Measurements from ENCODE around the gene DGKI.
"Not testable (repeated sequence)": the region's sequence is repeated elsewhere in the genome, so short reads cannot be mapped to it uniquely, and the experiment has no call there.

DGKI gene

DNA sequence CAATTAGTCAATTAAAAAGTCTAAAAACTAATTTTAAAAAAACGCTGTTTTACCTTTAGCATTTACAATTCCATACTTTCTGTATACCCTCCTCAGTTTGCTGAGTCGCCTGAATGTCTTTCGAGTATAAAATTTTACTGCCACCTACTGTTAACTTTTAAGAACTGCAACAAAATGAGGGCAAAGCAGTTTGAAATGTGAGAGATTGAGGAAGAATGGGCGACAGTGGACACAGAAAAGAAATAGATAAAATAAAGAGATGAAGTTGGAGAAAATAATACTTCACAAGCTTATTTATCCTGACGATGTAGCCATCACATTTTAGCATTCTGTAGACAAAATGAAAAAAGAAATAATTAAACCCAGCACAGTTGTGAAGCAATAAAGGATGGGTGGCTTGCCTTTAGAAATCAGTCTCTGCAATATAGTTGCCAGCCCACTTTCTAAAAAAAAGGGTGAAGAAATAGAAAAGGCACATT is 392.5 kb downstream of the DGKI start:
- DNase-seq: peak; percentile 42

DNA sequence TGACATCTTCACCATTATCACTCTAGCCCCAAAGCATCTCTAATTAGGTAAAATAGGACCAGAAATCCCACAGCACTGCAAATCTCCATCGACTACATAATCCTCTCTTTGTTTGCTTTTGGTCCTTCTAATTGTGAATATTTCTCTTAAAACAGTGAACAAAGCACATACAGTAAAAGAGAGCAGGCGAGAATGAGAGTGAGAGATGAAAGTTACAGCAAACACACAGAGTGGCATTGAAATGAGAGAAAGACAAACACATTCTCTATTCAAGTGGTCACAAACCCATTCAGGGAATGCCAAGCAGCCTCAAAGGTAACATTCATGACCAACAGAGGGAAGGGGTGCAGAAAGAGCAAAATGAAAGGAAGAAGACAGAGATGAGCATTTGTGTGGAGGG is 393.4 kb downstream of the DGKI start:
- DNase-seq: no peak

DNA sequence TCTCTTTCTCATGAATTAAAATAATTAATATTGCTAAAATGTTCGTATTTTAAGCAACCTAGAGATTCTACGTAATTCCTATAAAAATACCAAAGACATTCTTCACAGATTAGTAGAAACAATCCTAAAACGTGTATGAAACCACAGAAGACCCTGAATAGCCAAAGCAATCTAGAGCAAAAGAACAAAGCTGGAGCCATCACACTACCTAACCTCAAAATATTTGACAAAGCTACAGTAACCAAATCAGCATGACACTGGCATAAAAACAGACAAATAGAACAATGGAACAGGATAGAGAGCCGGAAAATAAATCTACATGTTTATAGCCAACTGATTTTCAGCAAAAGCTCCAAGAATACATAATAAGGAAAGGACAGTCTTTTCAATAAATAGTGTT is 397.8 kb downstream of the DGKI start:
- DNase-seq: no peak

DNA sequence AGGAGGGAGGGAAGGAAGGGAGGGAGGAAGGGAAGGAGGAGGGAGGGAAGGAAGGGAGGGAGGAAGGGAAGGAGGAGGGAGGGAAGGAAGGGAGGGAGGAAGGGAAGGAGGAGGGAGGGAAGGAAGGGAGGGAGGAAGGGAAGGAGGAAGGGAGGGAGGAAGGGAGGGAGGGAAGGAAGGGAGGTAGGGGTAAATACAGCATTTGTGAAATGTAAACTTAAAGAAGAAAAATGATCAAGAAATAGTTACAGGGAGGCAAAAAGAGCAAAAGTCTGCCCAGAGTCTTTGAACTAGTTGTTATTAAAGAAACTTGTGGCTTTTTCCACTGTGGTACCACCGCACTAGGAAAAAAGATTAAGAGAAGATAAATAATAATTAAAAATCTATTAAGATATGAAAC is 398.2 kb downstream of the DGKI start:
- DNase-seq: not testable (repeated sequence)

DNA sequence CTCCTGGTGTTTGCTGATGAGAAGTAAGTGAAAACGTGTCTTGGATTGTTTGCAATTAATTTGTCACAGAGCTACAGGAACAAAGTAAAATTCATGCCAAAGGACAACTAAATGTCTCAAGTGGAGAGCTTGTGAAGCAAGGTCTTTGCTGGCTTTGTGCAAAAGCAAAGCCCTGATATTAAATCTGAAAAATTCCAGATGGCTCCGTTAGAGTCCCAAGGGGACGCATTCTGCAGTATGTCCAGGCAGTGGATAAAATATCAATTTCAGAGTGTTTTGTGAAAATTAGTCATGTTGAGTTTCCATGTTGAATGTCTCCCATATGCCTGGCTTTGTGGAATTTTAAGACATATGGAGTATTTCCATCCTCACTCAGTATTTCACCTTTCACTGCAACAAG is 400.7 kb downstream of the DGKI start:
- DNase-seq: no peak

DNA sequence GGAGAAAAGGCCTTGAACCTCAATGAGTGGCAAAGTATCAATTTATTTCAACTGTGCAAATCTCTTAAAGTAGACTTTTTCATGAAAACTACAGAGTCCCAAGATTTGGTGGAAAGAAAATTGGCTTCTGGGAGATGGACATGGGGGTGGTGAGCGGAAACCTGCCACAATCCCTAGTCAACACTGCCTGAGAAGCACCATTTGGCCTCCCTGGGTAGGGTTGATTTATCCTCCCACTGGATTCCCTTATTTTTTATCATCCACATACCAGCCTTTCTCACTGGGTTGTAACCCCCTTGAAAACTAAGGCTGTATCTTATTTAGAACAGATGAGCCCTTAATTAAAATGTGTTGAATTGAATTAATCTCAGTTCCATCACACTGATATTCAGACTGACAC is 401.5 kb downstream of the DGKI start:
- no peak for DNase-seq

DNA sequence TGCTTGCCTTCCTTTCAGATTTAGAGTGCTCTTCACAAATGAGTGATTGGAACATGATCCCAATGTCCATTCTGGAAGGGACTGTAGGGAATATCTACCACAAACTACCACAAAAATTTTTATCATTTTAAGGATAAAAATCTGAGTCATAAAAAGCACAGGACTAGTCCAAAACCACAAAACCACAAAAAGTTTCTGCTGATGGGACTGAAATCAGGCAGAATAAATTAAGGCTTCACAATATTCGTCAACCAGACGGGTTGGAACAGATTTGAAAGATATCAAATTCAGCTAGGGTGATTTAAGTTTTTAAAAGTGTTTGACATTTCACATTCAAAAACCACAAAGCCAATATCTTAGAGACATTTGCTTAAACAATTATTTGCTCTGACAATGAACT is 403.2 kb downstream of the DGKI start:
- peak; percentile 41 for DNase-seq

DNA sequence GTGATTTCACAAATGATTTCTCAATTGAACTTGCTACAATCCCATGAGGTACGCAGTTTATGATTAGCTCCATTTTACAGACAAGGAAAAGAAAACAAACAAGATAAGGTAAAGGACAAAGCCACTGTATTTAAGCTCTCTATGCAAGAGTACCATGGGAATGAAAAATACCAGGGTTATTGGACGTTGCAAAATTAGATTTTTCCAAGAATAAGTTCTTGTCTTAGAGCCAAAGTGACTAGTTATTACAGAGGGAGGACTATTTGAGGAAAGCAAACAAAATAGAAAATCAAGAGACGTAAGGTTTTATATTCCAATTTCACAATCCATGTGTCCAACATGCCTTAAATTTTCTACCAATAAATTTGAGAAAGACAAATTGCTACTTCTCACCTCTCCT is 405.3 kb downstream of the DGKI start:
- no peak for DNase-seq

DNA sequence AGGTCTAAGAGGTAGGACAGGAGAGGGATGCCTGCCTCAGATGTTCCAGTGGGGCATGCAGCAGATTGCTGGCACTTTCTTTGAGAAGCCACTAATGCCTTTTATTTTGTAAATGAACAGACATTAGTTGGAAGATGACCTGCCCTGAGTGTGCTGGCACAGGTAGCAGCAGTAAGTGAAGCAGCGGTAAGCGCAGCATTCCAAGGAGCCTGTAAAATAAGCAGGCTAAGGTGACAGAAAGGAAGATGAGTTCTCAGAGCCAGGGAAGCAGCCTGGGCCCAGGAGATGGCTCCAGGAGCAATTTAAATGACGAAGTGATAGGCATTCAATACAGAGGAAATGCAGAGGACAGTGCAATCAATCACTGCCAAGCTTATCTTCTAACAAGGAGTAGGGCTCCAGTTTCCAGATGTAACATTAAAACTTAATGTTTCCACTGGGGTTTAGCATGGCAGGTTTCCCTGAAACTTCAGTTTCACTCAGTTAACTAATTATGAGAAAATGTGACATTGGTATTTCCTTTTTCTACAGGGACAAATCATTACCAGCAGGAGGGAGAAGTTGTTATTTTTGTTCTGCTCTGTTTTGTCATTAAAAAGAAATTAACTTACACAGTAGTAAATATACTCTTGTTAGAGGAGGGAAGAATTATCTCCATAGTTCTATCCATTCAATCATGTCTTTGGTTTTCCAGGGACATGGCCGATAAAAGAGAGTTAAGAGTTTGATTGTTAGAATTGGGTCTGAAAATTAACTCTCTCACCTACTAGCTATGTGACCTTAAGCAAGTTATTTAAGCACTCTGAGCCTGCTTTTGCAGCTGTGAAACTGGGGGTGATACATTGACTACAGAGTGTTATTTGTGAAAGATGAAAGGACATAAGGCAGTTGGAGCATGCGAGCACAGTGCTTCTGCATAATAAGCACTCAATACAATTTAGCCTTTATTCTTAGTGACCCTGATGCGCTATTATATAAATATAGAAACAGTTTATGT is 406.6 kb downstream of the DGKI start:
- no peak for DNase-seq

DNA sequence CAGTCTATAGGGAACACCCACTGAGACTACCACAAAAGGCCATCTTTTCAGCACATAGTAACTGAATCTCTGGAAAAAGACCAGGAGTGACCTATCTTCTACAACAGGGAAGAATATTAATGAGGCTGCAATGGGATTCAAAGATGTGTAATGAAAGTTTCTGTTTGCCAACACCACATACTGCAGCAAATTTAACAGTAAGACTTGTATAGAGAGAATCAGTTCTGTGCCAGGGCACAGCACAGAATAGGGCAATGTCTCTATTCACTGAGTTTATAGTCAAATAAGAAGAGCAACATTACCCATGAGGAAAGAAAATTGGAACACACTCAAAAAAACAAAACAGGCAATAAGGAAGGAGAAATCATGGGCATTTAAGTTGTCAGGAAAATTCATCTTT is 411.8 kb downstream of the DGKI start:
- no peak for DNase-seq

DNA sequence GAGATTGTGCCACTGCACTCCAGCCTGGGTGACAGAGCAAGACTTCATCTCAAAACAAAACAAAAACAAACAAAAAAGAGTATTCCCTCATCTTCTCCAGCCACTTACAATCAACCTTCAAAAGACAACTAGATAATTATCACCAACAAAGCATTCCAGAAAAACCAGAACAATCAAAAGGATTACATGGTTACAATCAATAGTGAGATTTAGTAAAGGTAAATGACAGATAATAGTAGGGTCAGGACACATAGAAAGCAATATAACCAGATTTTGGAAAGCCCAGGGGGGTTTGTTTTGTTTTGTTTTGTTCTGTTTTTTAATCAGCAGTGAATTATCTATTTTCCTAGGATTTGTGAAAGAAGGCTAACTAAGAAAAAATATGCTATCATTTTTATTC is 412.2 kb downstream of the DGKI start:
- DNase-seq: no peak

DNA sequence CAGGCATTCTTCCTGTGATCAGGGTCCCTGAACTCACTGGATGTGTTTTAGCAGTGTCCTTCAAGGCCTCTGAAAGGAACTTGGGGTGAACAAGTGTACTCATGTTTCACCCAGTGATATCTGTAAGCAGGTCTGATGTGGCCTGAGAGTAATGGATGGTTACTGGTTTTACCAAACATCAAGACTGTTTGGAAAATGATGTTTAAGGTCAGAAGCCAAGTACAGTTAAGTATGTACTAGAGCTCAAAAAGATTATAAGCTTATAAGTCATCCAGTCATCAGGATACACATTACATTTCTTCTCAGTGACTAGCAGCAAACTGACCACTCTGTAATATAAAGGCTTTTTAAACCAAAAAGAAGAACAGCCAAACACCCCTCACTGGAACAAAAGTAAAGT is 423.5 kb downstream of the DGKI start:
- no peak for DNase-seq

DNA sequence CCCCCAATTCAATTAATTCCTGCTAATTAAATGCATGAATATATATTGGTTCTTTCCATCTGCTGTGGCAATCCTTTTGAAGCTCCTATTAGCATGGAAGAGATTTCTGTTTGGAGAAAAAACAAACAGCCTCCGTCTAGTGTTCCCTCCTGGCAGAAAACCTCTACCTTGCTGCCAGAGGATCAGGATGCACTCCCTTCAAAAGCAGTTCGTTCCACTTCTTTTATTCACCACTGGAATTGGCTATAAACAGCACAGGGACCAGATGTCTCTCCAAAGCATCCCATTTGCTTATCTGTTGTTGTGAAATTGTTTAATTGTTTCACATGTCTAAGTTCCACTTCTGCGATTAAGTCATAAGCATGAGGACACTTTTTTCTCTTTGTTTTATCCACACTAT is 425.4 kb downstream of the DGKI start:
- no peak for DNase-seq

DNA sequence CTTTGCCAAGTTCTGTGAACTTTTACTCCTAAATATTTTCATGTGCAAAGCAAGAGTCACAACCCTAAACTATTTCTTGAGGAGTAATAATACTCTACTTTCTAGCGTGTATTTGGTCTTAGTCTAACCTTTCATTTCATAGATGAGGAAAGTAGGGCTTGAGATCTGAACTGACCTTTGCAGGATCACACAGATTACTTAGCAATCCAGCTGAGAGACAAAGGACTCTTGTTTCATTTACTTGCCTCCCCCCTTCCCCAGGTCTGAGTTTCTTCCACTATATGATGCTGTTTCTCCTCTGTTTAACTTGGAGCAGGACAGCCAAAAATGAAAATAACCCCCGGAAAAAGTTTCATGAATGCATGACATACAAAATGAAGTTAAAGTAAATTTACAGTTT is 427.9 kb downstream of the DGKI start:
- no peak for DNase-seq

DNA sequence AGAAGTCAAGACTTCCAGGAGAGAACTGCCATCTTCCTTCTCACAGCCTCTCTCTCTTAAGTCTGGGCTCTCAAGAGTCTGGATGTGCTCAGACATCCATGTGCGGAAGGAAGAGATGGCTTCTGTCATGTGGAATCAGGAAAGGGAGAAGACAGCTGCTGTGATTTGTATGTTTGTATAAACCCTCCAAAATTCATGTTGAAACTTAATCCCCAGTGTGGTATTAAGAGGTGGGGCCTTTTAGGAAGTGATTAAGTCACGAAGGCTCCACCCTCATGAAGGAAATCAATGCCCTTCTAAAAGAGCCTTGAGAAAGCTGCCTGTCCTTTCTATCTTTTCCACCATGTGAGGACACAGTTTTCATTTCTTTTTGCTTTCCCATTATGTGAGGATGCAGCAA is 429.3 kb downstream of the DGKI start:
- DNase-seq: no peak

DNA sequence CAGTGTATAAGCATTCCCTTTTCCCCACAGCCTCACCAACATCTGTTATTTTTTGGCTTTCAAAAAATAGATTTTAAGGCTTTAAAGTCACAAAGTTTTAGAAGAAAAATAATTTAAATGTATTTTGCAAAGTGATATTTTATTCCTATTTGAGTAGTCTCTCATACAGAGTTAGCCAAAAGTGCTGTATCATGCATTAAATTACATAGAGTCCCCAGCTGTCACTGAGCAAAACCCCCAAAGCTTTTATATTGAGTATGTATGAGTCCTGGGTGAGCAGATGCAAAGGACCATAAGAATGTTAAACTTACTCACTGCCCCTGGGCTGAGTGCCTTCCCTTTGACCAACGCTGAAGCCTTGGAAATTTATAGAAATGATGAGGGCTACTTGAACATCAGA is 432.9 kb downstream of the DGKI start:
- no peak for DNase-seq

DNA sequence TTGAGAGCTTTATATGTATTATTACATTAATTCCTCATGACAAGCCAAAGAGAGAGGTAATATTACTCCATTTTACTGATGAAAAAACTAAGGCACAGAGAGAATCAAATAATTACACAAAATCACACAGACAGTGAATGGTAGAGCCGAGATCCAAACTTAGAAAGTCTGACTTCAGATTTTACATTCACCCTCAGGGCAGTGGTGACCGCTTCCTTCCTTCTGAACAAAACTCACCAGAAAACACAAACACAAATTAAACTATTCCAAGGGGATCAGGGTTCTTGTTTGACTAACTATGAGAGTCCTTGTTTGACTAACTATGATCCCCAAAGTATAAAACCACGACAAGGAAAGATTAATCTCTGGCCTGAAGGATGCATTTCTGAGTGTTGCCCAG is 435.3 kb downstream of the DGKI start:
- no peak for DNase-seq

DNA sequence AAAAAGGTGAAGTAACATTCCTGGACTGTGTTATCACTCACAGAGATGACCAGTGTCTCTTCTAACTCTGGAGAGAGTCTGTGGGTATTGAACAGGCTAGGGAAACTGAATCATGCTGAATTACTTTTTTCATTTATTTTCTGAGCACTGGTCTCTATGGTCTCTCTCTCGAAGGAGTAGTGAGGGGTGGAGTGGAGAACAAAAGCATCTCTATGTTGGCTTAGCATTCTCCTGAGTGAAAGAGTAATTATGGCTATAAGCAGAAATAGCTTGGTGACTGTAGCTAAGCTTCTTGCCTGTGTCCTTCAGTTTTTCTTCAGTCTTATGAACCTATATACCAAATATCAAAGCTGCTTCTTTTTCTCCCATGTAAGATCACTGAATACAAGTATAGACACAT is 438.6 kb downstream of the DGKI start:
- no peak for DNase-seq

DNA sequence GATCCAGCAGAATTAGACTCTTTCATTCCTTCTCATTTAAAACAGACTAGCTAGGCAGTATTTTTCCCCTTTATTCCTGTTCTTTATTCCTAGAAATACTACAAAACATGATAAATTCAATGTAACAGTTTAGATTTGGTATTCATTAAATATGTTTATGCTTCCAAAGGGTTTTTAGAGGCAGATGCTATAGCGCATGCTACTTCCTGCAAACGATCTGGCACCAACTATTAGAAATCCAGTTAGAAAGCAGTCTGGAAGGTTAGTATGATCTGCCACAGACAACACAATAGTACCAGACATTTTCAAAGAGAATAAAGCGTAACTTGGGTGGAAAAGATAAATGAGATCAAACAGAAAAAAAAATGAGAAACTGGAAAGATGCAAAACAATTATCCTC is 439.7 kb downstream of the DGKI start:
- no peak for DNase-seq

DNA sequence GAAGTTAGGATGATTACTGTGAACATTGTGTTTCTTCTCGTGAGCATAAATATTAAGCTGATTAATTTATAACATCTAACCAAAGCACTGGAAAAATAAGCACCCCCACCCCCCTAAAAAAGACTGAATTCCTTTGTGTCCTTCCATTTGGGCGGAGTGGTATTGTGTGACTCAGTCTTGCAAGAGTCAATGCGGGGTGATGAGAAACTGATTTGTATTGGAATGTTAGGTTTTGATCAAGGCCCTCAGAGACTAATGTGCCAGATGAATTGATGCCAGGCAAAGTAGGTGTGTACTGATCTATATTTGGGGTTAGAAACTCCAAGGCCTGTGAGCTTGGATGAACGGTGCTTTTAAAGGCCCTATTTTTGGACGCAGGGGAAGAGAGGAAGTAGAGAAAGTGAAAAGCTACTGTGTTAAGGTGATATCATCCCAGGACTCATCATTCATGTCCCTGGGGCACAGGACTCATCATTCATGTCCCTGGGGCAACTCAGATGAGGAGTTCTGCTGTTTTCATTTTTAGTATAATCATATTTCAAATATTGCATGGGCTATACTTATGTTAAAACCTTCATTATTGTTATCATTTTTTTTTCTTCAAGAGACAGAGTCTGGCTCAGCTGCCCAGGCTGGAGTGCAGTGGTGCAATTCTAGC is 442.0 kb downstream of the DGKI start:
- no peak for DNase-seq

DNA sequence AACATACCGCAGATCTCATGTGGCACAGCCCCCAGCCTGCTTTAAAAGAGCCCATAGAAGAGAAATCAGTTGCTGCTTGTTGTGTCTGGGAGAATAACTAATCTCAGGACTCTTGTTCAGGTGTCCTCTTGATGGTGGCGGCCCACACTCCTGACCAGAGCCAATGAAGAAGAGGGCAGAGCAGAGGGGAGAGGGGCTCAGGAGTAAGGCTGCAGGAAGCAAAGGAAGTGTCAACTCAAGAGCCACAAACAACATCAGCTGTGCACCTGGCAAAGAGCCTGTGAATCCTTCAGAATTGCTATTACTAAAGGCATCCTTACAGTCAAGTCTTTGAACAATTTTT is 443.4 kb downstream of the DGKI start:
- DNase-seq: no peak

DNA sequence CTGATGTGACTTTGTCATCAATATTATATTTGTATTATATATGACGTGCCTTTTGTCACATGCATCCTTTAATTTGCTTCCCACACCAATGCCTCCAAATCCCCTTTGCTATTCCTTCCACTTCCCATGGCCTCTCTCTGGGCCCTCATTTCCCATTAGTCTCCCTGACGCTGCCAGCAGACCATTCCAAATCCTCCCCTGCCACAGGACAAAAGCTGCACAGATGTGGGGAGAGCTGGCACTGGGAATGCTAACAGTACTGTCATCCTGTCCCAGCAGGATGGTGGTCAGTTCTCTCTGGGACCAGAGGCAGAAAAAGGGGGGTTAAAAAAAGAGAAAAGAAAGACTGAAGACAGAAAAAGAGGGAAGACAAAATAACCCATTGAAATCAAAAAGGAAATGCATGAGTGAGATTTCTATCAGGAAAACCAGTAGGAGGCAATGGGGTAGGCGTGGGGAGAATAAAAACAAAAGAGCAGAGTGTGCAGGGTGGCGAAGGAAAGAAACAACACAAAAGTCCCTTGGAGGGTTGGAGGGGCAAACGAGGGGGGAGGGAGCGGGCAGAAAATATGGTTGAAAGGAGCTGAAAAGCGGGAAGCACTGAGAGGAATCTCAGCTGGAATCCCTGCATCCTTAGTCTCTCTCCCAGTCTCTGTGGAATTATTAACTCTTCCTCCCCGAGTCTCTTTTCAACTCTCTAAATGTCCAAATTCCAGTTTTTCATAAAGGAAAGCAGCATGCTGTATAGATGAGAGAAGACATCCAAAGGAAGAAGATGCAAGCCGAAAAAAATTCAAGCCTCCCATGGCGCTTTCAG is 444.0 kb downstream of the DGKI start:
- no peak for DNase-seq

Data from NCI-H526 treated with DMSO at 0.1 percent for 48 hours (cell line).